ENCODE results near the gene SDHAF2. TPM values are rescaled to one million over a fixed set of nuclear protein-coding genes. Genes with fewer than 3 reads are reported as not detected.

The SDHAF2 gene
- total and polyA plus RNA-seq, 2 of the 13 experiments (the other 11 are each of a cell fraction or from before 2014, with no cell fraction given), result 44.2 to 70.4 TPM

DNA sequence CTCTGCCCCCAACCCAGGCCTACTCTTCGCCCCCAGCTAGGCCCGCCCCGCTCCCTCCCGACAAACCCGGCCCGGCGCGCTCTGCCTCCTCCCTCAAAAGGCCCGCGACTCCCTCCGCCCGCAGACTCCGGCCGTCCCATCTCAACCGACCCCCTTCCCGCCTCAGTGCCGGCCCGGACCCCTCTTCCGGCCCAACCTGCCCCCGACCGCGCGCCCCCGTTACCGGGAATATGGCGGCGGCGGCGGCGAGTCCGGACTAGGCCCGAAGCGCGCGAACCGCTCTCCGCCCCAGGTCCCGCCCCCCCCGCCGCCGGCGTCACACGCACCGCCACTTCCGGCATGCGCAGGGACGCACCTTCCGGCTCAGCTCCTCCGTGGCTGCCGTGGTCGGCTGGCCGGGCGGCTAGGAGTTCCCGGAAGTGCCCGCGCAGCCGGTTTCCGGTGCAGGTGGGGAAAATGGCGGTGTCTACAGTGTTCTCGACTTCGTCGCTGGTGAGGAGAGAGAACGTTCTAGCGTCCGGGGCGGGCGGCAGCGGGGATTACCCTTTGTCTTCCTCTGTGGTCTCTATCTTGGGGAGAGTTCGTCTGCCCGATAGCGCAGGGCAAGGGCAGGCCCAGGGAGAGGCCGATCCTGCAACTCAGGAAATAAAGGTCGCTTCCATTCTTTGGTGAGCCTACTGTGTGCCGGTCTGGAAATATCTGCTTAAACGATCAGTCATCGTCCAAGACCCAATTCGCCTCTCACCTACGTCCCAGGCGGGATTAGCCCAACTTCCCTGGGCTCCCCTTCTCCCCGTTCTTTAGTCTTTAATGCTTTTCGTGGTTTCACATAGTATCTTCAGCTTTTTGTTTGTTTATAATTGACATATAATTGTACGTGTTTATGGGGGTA, at the start of gene SDHAF2, which contains the start of gene CPSF7 (continued):
- TF ChIP-seq RORA (CRISPR knock-in tag; IDR thresholded peaks at IDR 0.05) (no peak), PRPF4 (IDR thresholded peaks at IDR 0.05; ENCODE audit: low read depth, low read length, poor library complexity, severe bottlenecking) (no peak), ZFP37 (CRISPR knock-in tag; IDR thresholded peaks at IDR 0.05; ENCODE audit: borderline replicate concordance) (no peak), ZFP62 (CRISPR knock-in tag; IDR thresholded peaks at IDR 0.05) (no peak), MTA3 (CRISPR knock-in tag; IDR thresholded peaks at IDR 0.05) (no peak), FOXC1 (CRISPR knock-in tag; IDR thresholded peaks at IDR 0.05; ENCODE audit: borderline replicate concordance) (peak; percentile 68; the same call in 1 of the 2 replicates), HOXA7 (CRISPR knock-in tag; IDR thresholded peaks at IDR 0.05) (no peak), ZNF567 (CRISPR knock-in tag; IDR thresholded peaks at IDR 0.05; ENCODE audit: borderline replicate concordance) (no peak), BHLHE40 (IDR thresholded peaks at IDR 0.05; ENCODE audit: low read length) (no peak), MAZ (IDR thresholded peaks at IDR 0.05; ENCODE audit: borderline replicate concordance, low read depth, low read length) (no peak), MAZ (CRISPR knock-in tag; IDR thresholded peaks at IDR 0.05; ENCODE audit: low read depth) (peak; percentile 64), KDM1A (CRISPR knock-in tag; IDR thresholded peaks at IDR 0.05) (no peak), STAG1 (CRISPR knock-in tag; IDR thresholded peaks at IDR 0.05) (no peak)
- TF ChIP-seq, protein P1, sequence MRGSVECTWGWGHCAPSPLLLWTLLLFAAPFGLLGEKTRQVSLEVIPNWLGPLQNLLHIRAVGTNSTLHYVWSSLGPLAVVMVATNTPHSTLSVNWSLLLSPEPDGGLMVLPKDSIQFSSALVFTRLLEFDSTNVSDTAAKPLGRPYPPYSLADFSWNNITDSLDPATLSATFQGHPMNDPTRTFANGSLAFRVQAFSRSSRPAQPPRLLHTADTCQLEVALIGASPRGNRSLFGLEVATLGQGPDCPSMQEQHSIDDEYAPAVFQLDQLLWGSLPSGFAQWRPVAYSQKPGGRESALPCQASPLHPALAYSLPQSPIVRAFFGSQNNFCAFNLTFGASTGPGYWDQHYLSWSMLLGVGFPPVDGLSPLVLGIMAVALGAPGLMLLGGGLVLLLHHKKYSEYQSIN (CRISPR knock-in tag; IDR thresholded peaks at IDR 0.05; ENCODE audit: borderline replicate concordance), result no peak
- TF ChIP-seq, protein P2, sequence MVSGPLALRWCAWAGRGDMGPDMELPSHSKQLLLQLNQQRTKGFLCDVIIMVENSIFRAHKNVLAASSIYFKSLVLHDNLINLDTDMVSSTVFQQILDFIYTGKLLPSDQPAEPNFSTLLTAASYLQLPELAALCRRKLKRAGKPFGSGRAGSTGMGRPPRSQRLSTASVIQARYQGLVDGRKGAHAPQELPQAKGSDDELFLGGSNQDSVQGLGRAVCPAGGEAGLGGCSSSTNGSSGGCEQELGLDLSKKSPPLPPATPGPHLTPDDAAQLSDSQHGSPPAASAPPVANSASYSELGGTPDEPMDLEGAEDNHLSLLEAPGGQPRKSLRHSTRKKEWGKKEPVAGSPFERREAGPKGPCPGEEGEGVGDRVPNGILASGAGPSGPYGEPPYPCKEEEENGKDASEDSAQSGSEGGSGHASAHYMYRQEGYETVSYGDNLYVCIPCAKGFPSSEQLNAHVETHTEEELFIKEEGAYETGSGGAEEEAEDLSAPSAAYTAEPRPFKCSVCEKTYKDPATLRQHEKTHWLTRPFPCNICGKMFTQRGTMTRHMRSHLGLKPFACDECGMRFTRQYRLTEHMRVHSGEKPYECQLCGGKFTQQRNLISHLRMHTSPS (CRISPR knock-in tag; IDR thresholded peaks at IDR 0.05; ENCODE audit: low read depth), result no peak
- TF ChIP-seq, protein P3, sequence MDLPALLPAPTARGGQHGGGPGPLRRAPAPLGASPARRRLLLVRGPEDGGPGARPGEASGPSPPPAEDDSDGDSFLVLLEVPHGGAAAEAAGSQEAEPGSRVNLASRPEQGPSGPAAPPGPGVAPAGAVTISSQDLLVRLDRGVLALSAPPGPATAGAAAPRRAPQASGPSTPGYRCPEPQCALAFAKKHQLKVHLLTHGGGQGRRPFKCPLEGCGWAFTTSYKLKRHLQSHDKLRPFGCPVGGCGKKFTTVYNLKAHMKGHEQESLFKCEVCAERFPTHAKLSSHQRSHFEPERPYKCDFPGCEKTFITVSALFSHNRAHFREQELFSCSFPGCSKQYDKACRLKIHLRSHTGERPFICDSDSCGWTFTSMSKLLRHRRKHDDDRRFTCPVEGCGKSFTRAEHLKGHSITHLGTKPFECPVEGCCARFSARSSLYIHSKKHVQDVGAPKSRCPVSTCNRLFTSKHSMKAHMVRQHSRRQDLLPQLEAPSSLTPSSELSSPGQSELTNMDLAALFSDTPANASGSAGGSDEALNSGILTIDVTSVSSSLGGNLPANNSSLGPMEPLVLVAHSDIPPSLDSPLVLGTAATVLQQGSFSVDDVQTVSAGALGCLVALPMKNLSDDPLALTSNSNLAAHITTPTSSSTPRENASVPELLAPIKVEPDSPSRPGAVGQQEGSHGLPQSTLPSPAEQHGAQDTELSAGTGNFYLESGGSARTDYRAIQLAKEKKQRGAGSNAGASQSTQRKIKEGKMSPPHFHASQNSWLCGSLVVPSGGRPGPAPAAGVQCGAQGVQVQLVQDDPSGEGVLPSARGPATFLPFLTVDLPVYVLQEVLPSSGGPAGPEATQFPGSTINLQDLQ (CRISPR knock-in tag; IDR thresholded peaks at IDR 0.05), result peak; percentile 46; the same call in 1 of the 2 replicates
- TF ChIP-seq, protein P4, sequence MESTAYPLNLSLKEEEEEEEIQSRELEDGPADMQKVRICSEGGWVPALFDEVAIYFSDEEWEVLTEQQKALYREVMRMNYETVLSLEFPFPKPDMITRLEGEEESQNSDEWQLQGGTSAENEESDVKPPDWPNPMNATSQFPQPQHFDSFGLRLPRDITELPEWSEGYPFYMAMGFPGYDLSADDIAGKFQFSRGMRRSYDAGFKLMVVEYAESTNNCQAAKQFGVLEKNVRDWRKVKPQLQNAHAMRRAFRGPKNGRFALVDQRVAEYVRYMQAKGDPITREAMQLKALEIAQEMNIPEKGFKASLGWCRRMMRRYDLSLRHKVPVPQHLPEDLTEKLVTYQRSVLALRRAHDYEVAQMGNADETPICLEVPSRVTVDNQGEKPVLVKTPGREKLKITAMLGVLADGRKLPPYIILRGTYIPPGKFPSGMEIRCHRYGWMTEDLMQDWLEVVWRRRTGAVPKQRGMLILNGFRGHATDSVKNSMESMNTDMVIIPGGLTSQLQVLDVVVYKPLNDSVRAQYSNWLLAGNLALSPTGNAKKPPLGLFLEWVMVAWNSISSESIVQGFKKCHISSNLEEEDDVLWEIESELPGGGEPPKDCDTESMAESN (CRISPR knock-in tag; conservative IDR thresholded peaks at IDR 0.05), result peak; percentile 71
- TF ChIP-seq, protein P5, sequence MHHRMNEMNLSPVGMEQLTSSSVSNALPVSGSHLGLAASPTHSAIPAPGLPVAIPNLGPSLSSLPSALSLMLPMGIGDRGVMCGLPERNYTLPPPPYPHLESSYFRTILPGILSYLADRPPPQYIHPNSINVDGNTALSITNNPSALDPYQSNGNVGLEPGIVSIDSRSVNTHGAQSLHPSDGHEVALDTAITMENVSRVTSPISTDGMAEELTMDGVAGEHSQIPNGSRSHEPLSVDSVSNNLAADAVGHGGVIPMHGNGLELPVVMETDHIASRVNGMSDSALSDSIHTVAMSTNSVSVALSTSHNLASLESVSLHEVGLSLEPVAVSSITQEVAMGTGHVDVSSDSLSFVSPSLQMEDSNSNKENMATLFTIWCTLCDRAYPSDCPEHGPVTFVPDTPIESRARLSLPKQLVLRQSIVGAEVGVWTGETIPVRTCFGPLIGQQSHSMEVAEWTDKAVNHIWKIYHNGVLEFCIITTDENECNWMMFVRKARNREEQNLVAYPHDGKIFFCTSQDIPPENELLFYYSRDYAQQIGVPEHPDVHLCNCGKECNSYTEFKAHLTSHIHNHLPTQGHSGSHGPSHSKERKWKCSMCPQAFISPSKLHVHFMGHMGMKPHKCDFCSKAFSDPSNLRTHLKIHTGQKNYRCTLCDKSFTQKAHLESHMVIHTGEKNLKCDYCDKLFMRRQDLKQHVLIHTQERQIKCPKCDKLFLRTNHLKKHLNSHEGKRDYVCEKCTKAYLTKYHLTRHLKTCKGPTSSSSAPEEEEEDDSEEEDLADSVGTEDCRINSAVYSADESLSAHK (CRISPR knock-in tag; IDR thresholded peaks at IDR 0.05; ENCODE audit: borderline replicate concordance), result no peak
